ENCODE results near the gene CDH15.

CDH15 gene

GRCh38 chr16:89171216-89172170 lies at the start of gene CDH15:
Gene CDH15, plus strand, starts transcription at chr16:89171748. Its CDS starts 84 bp downstream, at chr16:89171832.
- peak; percentile 96 for DNase-seq

GRCh38 chr16:89122322-89122851 lies 49.2 kb upstream of the CDH15 start:
- DNase-seq, result no peak

- no peak for DNase-seq
Measured at GRCh38 chr16:89123001-89123830, 48.3 kb upstream of the CDH15 start.

- DNase-seq, result no peak
Measured at GRCh38 chr16:89123831-89124100, 47.8 kb upstream of the CDH15 start.

GRCh38 chr16:89129378-89129777 lies 42.2 kb upstream of the CDH15 start:
- no peak for DNase-seq

GRCh38 chr16:89130448-89130847 lies 41.1 kb upstream of the CDH15 start:
- DNase-seq, result no peak

- no peak for DNase-seq
Measured at GRCh38 chr16:89131783-89132182, 39.8 kb upstream of the CDH15 start.

GRCh38 chr16:89132194-89133005 lies 39.1 kb upstream of the CDH15 start:
- DNase-seq, result no peak

- DNase-seq, result no peak
Measured at GRCh38 chr16:89133457-89134127, 38.0 kb upstream of the CDH15 start.

- DNase-seq, result no peak
Measured at GRCh38 chr16:89134269-89134668, 37.3 kb upstream of the CDH15 start.

- DNase-seq, result no peak
Measured at GRCh38 chr16:89135166-89135565, 36.4 kb upstream of the CDH15 start.

GRCh38 chr16:89135971-89136765 lies 35.4 kb upstream of the CDH15 start:
- DNase-seq, result no peak

GRCh38 chr16:89136931-89137330 lies 34.6 kb upstream of the CDH15 start:
- DNase-seq, result no peak

GRCh38 chr16:89137666-89138512 lies 33.7 kb upstream of the CDH15 start:
- no peak for DNase-seq

GRCh38 chr16:89138513-89138795 lies 33.1 kb upstream of the CDH15 start:
- no peak for DNase-seq

GRCh38 chr16:89138843-89139520 lies 32.6 kb upstream of the CDH15 start:
- no peak for DNase-seq

- DNase-seq, result no peak
Measured at GRCh38 chr16:89139907-89140361, 31.6 kb upstream of the CDH15 start.

GRCh38 chr16:89140401-89140800 lies 31.1 kb upstream of the CDH15 start:
- no peak for DNase-seq

- no peak for DNase-seq
Measured at GRCh38 chr16:89140981-89141883, 30.3 kb upstream of the CDH15 start.

All from stimulated activated CD8-positive, alpha-beta memory T cell treated with anti-CD3 and anti-CD28 coated beads, Interleukin-4, amount 100 ng/mL, for 48 hours (primary cell).